Hematopoietic multipotent progenitor cell (in vitro differentiated cells): ENCODE measurements around the gene HSDL2. TPM values are rescaled to one million over a fixed set of nuclear protein-coding genes. Genes with fewer than 3 reads are reported as not detected.

ENCODE experiments used
- DNase-seq, 3 donors: peaks; one replicate each; pipeline ENCODE4 v3.0.0-alpha.2; 2011 to 2015; ENCODE audit warnings: low read depth in 2 of 3, low spot score in 2 of 3
- total RNA-seq: library from RNA; depleted of rRNA; stranded (reverse); fragments of >200 nt; gene quantifications from one replicate; pipeline ENCODE4 v1.2.3, GENCODE V29; 2012

HSDL2 gene
- total RNA-seq = 17.0 TPM

DNA sequence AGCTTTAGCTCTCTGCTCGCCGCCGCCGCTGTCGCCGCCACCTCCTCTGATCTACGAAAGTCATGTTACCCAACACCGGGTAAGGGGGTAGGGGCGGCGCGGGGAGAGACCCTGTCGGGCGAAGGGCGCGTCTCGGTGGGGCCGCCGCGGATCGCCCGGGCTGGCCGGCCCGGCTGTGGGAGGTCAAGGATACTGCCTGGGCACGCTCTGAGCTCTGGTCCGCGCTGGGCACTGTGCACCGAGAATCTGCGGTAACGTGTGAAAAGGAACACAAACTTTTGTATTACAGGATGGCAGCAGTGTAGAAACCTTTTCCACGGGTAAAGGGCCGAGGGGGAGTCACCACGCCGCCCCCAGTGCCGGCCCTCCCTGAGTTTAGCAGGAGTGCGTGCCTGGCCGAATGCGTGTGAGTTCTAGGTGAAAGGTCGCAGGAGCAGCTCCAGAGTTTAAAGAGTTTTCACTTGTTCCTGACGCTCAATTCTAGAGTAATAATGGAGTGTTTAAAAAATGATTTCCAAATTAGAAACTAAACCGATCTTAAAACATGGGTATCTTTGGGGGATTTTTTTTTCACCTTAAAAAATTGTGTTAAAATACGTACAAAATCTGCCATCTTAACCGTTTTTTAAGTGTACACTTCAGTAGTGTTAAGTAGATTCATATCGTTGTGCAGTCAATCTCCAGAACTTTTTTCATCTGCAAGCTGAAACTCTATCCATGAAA, at the start of gene HSDL2:
HSDL2 (plus strand) TSS at position 7 of the 723 bp plus-strand sequence; CDS start at position 63, 56 bp downstream.
- DNase-seq = peak in 2 of 3 donors; percentile 7 to 33

DNA sequence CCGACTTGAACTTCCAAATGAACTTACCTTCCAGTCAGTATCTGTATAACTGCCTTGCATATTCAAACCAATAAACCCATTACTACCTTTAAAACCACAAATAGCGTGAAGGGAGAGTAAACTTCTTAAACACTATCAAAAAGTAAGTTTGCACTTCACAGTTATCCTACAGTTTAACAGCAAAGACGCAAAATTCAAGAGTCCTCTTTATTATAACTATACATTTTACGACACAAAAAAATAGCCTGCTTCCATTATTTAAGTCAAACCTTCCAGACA, 48.3 kb upstream of the HSDL2 start:
- DNase-seq = no peak

DNA sequence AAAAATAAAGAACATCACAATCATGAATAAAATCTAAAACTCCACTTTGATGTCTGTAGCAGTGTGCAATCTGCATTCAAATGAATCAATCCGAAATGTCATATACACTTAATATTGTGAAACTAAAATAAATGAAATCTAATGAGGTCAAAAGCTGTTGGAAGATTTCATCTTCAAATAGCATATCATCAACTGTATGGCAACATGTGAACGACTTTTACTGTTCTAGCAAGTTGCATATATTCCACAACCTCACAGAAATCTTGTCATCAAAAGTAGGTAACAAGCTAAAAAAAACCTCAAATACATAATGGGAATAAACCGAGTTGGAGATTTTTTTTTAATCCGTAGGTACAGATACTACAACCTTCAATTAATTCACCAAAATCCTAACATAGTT, 47.7 kb upstream of the HSDL2 start:
- no peak for DNase-seq

DNA sequence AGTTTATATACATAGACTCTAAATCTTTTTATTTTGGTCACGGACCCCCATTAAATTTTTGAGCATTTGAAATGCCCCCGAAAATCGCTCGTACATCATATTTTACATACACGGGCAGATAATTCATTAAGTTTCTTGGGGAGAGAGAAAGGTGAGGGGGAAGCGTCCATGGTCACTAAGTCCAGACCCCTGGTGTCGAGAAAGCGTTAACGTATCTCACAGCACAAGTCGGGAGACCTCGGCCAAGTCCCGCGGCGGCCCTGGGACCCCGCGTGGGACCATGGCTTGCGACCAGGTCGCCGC, 47.3 kb upstream of the HSDL2 start:
- no peak for DNase-seq

DNA sequence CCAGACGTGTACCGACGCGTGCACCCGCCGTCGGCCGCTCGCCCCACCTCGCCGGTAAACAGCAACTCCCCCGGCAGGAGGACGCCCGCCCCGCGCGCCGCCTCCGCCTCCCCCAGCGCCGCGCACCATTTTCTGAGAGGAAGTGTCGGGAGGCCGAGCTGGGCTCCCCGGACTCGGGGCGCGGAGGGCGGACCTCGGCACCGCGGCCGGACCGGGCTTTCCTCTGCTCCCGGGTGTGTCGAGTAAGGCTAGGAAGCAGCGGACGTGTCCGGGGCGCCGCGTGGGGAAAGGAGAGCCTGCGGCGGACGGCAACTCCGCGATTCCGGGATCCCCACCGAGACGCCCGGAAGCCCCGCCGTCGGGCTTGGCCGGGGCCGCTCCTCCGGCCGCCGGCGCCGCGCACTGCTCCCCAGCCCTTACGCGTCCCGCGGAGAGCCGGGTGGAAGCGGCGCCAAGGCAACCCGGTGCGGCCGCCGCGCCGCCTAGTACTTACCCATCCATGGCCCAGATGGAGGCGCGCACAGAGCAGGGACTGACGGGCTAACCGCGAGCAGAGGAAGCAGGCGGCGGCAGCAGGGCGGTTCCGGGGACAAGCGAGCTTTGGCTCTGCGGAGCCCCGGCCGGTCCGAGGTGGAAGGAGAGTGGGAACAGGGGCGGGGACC, 46.8 kb upstream of the HSDL2 start, which contains the start of gene PTBP3:
PTBP3 (minus strand) TSS at position 643 of the 662 bp plus-strand sequence. CDS start 35,754 bp downstream, outside the sequence.
- DNase-seq = peak; percentile 61 to 86 (median 83)

DNA sequence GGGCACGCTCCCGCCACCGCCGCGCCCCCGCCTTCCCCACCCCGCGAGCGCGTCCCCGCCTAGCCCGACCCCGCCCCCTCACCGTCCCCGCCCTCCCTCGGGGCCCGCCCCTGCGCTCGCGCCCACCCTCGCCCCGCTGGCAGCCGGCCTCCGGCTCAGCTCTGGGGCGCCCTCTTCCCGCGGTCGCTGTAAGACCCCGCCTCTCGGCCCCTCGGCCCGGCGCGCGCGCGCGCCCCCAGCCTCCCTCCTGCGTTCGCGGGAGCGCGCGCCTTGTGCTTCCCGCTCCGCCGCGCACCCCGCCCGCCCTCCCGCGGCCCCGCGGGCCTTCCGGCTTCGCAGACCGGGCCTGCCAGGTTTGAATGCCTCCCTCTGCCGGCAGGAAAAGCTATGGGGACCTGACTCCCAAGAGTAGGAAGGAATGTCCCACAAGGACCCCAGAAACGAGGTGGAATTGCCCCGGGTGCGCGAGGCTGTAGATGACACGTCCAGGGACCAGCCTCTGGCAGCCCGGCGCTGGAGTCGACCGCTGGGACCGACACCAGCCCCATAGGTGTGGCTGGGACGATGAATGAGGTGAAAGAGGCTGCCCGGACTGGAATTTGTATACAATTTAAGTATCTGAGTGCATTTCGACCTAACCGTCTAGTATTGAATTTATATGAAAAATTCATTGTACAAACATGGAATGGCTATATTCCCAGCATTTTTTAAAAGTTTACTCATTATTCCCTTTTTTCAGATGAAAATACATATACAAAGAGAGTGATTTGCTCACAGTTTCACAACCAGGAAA, 46.1 kb upstream of the HSDL2 start:
- DNase-seq = peak; percentile 89 to 96 (median 96)

DNA sequence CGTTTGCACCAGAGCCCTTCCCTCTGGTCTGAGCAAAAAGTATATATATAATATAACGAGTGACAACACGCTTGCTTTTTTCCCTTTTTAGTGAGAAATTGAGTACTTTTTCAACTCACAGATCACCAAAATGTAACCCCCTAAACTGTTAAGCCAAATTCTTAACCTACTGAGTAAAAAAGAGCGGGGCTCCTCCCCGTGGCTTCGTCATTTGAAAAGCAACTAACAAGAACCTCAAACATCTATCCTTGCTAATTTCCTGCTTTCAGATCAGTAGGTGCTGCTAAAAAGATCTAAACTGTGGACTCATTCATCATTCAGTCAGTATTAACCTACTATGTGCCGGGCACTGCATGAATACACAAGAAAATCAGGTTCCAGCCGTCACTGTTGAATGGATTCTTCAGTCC, 45.5 kb upstream of the HSDL2 start:
- peak; percentile 16 to 48 (median 31) for DNase-seq

DNA sequence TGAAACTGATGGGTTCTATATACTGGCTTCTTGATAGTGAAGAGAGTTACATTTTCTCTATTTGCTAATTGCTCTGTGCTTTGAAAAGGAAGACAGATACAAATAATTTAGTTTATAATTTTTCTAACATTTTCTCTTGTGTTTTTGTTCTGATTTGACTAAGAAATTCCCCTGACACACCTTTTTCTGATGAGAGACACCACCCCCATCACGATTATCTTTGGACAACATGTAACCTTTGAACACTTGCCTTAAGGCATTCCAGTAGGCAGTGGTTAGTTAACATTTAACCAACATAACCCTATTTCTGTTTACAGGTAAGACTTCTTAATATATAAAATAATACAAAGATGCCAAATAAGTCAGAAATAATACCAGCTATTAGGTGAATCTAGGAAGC, 42.4 kb upstream of the HSDL2 start:
- no peak for DNase-seq

DNA sequence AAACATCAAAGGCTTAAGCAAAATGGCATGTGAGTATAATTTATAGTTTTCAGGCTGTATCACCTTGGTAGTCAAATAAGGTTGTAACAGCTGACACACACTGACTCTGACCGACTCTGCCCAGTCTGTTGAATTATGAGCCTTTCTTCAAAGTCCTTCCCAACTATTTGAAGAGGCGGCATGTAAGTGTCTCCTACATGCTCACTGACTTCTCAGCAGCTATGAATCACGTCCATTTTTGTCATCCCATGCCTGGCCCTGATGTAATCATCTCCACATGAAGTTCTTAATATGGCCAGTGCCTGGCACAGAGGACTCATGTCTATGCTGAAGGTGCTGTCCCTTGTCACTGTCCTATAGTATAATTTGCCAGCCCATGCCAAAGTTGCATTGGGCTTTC, 41.3 kb upstream of the HSDL2 start:
- DNase-seq = no peak

DNA sequence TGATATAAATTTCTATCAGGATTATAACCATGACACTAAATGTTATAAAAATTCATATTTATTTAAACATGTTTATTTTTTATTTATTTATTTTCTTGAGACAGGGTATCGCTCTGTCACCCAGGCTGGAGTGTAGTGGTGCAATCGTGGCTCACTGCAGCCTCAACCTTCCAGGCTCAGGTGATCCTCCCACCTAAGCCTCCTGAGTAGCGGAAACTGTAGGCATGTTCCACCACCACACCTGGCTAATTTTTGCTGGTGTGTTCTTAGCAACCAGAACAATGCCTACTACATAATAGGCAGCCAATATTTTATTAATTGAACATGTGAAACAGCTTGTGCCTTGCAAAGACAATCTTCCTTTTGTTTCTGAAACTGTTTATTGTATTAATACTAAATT, 40.0 kb upstream of the HSDL2 start:
- DNase-seq = no peak

DNA sequence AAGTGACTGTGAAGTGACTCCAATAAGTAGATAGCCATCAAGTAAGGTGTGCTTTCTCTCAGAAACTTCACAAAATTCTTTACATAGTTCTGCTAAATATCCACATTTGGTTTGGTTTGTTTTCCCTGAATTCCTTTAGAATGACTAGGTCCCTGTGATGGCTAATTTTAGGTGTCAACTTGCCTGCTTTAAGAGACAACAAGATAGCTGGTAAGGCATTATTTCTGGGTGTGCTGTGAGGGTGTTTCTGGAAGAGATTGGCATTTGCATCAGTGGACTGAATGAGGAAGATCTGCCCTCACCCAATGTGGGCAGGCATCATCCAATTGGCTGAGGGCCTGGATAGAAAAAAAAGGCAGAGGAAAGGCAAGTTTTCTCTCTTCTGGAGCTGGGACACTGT, 38.2 kb upstream of the HSDL2 start:
- no peak for DNase-seq

DNA sequence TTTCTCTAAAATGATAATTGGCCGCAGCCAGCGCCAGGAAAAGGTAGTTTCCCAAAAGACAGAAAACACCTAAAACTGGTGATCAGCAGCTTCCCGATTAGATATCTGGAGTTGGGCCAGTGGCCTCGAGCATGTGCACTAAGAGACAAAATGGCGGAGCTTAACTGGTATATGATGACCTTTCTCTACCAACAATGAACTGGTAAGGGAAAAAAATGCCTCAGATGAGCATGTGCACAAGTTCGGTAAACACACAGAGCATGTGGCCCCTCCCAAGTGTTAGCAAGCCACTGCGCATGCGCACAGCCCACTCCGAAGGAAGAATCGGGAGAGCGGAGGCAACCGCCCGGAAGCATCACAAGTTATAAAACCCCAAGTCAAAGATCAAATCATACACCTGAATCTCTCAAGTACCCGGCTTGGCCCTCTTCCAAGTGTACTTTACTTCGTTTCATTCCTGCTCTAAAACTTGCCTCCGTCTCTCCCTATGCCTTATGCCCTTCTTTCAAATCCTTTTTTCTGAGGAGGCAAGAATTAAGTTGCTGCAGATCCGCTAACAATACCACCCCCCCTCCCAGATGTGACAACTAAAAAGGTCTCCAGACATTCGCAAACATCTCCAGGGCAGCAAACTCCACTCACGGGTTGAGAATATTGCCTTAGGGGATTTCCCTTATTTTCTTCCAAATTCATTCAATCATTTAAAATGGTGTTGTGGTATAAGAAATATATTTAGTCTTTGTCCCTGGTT, 31.5 kb upstream of the HSDL2 start:
- peak; percentile 35 to 58 (median 36) for DNase-seq

DNA sequence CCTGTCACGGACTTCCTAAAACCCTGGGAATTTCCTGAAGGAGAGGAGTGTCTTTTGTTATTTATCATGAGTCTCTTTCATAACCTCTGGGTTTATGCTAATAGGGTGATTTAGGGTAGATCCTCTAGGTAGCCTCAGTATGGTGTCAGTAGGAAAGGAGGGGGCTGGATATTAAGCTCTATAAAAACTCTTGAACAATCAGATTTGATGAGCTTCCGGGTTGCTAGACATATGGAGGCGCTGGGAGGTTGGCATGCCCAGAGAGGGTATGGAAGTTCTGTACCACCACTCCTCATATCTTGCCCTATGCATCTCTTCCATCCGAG, 30.9 kb upstream of the HSDL2 start:
- DNase-seq = no peak

DNA sequence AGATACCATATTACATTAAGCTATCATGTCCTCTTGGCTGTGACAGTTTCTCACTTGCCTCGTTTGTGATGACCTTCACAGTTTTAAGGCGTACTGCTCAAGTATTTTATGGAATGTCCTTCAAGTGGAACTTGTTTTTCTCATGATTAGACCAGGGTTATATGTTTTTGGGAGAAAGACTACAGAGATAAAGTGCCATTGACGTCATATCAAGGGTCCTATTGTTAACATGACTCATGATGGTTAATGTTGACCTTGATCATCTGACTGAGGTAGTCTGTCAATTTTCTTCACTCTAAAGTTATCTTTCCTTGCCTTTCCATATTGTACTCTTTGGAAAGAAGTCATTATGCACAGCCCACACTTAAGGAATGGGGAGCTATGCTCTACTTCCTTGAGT, 28.7 kb upstream of the HSDL2 start:
- DNase-seq = no peak

DNA sequence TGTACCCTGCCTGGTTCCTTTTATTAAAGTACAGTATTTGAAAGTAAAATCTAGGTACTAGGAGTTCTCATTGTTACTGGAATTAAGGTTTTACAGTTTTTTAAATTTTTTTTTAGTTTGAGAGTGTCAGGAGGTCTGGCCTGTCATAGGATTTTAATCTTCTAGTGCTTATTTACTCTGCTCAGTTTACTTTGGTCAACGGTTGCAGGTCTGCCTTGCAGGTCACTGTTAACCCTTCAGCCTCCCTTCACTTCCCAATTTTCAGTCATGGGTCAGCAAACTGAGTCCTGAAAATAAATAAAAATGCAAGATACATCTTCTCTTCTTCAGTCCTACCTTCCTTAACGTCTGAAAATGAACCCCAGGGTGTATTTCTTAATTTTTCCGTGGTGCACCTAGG, 27.7 kb upstream of the HSDL2 start:
- no peak for DNase-seq

DNA sequence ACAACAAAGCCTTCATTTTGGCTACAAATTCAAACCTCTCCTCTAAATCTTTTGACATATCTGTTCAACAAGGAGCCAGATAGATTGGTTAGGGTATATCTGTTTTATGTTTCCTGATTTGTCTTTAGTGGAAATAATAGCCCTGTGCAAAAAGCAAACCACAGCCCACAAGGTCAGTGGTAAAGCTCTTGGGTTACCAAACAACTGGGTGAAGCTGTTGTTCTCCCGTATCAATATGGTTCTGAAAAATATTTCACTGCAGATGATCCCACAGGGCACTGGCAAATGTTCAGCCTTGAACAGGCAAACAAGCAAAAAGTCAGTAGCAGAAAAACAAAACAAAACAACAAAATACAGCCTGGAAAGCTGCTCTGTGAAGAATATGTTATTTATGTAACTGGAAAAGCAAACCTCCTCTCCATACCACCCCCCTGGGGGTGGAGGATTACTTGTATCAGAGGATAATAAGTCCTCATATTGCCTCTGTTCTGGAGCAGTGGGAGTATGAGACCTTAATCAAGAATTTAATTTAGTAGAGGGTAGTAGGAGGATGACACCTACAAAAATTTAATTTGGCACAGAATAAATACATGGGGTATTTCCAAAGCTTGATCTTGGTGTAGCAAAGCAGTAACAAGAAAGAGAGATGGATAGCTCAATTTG, 25.7 kb upstream of the HSDL2 start:
- no peak for DNase-seq

DNA sequence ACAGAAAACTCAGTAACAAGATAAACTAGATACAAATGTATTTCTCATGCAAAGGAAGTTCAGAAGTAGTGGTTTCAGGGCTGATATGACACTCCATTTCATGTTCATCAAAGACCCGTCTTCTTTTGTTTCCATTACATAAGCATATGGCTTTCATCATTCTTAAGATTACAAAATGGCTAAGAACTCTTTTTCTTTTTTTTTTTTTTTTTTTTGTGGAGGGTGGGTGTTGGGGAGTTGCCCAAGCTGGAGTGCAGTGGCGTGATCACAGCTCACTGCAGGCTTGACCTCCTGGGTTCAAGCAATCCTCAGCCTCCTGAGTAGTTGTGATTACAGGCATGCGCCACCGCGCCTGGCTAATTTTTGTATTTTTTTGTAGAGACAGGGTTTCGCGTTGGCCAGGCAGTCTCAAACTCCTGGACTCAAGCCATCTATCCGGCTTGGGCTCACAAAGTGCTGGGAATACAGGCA, 24.4 kb upstream of the HSDL2 start:
- DNase-seq = no peak

DNA sequence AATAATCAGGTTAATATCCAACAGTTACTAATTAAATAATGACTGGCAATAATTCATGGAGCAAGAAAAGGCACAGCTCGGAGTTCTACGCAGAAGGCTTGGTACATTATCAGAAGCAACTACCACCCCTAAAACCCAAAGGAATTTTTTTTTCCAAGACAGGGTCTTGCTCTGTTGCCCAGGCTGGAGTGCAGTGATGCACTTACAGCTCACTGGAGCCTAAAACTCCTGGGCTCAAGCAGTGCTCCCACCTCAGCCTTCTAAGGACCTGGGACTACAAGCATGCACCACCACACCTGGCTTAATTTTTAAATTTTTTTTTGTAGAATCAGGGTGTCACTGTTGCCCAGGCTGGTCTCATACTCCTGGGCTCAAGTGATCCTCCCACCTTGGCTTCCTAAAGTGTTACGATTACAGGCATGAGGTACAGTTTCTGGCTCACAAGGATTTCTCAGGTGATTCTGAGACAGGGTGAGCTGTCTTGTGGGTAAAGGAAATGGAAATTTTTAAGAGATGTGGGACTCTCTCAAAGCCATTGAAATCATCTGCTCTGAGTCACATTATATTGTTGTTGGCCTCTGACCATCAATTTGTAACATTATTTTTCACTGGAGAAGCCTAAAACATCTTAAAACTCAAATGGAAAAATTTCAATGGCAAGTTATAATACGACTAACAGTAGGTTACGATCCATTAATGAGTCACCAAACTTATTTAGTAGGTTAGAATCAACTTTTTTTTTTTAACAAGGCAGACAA, 19.7 kb upstream of the HSDL2 start:
- no peak for DNase-seq

DNA sequence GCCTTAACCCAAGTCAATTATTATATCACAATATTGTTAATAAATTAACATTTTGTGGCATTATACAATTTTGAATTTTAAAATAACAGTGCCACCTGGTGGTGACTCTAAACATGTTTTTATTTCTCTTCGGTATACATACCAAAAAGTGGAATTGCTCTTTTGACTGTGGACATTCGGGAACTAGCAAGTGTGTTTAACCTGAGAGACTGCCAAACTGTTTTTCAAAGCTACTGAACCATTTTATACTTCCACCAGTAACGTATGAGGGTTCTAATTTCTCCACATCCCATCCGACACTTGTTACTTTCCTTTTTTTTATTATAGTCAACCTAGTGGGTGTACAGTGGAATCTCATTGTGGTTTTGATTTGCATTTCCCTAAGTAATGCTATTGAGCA, 18.3 kb upstream of the HSDL2 start:
- DNase-seq = peak; percentile 30 to 73 (median 40)

DNA sequence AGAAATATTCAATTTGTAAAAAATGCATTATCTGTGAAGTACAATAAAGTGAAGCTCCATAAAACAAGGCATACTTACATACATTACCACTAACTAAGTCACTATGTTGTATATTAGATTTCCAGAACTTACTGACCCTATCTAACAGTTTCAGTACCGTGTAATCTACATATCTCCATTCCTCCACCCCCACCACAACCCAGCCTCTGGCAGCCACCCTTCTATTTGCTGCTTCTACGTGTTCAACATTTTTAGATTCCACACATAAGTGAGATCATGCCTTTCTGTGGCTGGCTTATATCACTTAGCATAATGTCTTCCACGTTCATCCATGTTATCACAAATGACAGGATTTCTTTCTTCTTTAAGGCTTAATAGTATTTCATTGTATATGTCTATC, 15.1 kb upstream of the HSDL2 start:
- no peak for DNase-seq
